Thoracic aorta (tissue), 2 donors: ENCODE results near the gene LHPP. TPM values are rescaled to one million over a fixed set of nuclear protein-coding genes. Genes with fewer than 3 reads are reported as not detected.

ENCODE experiments used
- ATAC-seq: fragments of 150-250 bp; one replicate; pipeline ENCODE4 v1.8.0; 2017; ENCODE audit warnings: low read depth; ENCODE audit not compliant: insufficient number of reproducible peaks, low FRiP score
- DNase-seq: peaks from one replicate; pipeline ENCODE4 v3.0.0-alpha.2; 2020; ENCODE audit warnings: low spot score
- H3K27ac ChIP-seq, 2 donors: fragments of 200-600 bp; sonication (generic); 1 replicate in 1 of 2; 2 replicates in 1 of 2; pipeline ENCODE4 v1.5.1; 2016; ENCODE audit warnings: mild to moderate bottlenecking in 2 of 2, moderate library complexity in 2 of 2
- H3K27me3 ChIP-seq: fragments of 200-600 bp; sonication (generic); replicated peaks from 2 replicates; pipeline ENCODE4 v1.6.0; 2016; ENCODE audit warnings: mild to moderate bottlenecking; ENCODE audit not compliant: insufficient read depth
- H3K36me3 ChIP-seq: fragments of 200-600 bp; sonication (generic); one replicate; pipeline ENCODE4 v1.5.1; 2016
- H3K4me1 ChIP-seq, 2 donors: fragments of 200-600 bp; sonication (generic); 1 replicate in 1 of 2; 2 replicates in 1 of 2; pipeline versions ENCODE4 v1.5.1 to v1.6.0; 2016; ENCODE audit warnings: low read depth in 2 of 2, mild to moderate bottlenecking in 1 of 2; ENCODE audit not compliant: control insufficient read depth in 1 of 2
- H3K4me3 ChIP-seq: fragments of 200-600 bp; sonication (generic); 2 replicates; pipeline ENCODE4 v1.5.1; 2016; ENCODE audit warnings: mild to moderate bottlenecking
- H3K9me3 ChIP-seq: fragments of 200-600 bp; sonication (generic); 2 replicates; pipeline ENCODE4 v1.5.1; 2016
- CTCF ChIP-seq: fragments of 200-600 bp; sonication (generic); IDR thresholded peaks from one replicate; pipeline ENCODE4 v1.5.1; 2019; ENCODE audit warnings: antibody characterized with exemption
- total RNA-seq, 2 donors: library from RNA; depleted of rRNA; stranded (reverse); fragments of >200 nt; gene quantifications; one replicate each; pipeline versions ENCODE4 v1.1.0 to v1.2.3, GENCODE V29; 2016

Gene LHPP
- total RNA-seq, 2 donors from 2014 or later: 7.2 to 24.1 TPM

- no peak for DNase-seq
- ATAC-seq: no peak
- no peaks in the 10 kb centered on the region for H3K36me3 ChIP-seq
- no peaks in the 10 kb centered on the region for H3K9me3 ChIP-seq
- no peak overlapping the region for H3K27ac ChIP-seq
- no peaks in the 10 kb centered on the region for H3K27me3 ChIP-seq
- H3K4me3 ChIP-seq: no peak overlapping the region
- no peaks in the 10 kb centered on the region for H3K4me1 ChIP-seq
- no peak for TF ChIP-seq CTCF
Measured at GRCh38 chr10:124596962-124597845, 135.6 kb downstream of the LHPP start.

GRCh38 chr10:124597846-124598165 lies 136.2 kb downstream of the LHPP start:
- no peak for ATAC-seq
- no peaks in the 10 kb centered on the region for H3K36me3 ChIP-seq
- no peak for TF ChIP-seq CTCF
- no peak for DNase-seq
- H3K27me3 ChIP-seq: no peaks in the 10 kb centered on the region
- no peak overlapping the region for H3K27ac ChIP-seq
- no peaks in the 10 kb centered on the region for H3K4me1 ChIP-seq
- H3K4me3 ChIP-seq: no peak overlapping the region
- H3K9me3 ChIP-seq: no peaks in the 10 kb centered on the region

GRCh38 chr10:124598196-124598595 lies 136.6 kb downstream of the LHPP start:
- ATAC-seq (no peak), DNase-seq (no peak)
- Histone ChIP-seq H3K27me3 (no peaks in the 10 kb centered on the region), H3K4me1 (no peaks in the 10 kb centered on the region), H3K36me3 (no peaks in the 10 kb centered on the region), H3K9me3 (no peaks in the 10 kb centered on the region), H3K27ac (no peak overlapping the region), H3K4me3 (no peak overlapping the region)
- no peak for TF ChIP-seq CTCF

- H3K4me3 ChIP-seq: no peak overlapping the region
- H3K36me3 ChIP-seq: no peaks in the 10 kb centered on the region
- H3K27me3 ChIP-seq: no peaks in the 10 kb centered on the region
- no peak for TF ChIP-seq CTCF
- DNase-seq (no peak), ATAC-seq (no peak)
- H3K9me3 ChIP-seq: no peaks in the 10 kb centered on the region
- H3K27ac ChIP-seq: no peak overlapping the region
- H3K4me1 ChIP-seq: no peaks in the 10 kb centered on the region
Measured at GRCh38 chr10:124598773-124599587, 137.4 kb downstream of the LHPP start.

GRCh38 chr10:124599588-124600050 lies 138.0 kb downstream of the LHPP start:
- Histone ChIP-seq H3K36me3 (no peaks in the 10 kb centered on the region), H3K9me3 (no peaks in the 10 kb centered on the region), H3K27ac (no peak overlapping the region), H3K27me3 (no peaks in the 10 kb centered on the region), H3K4me1 (no peaks in the 10 kb centered on the region), H3K4me3 (no peak overlapping the region)
- ATAC-seq (no peak), DNase-seq (no peak)
- no peak for TF ChIP-seq CTCF
